Psoas muscle (tissue), 8 donors: ENCODE measurements around the gene EN2. TPM values are rescaled to one million over a fixed set of nuclear protein-coding genes. Genes with fewer than 3 reads are reported as not detected.
"Not testable (repeated sequence)": the region's sequence is repeated elsewhere in the genome, so short reads cannot be mapped to it uniquely, and the experiment has no call there.

ENCODE experiments used
- ATAC-seq, 4 donors: fragments of 200-7000 bp; cut with Tn5 transposase; one replicate each; pipeline ENCODE4 v1.9.1; 2020; ENCODE audit warnings: moderate library complexity in 3 of 4, mild to moderate bottlenecking in 2 of 4
- DNase-seq, 2 donors: peaks; one replicate each; pipeline ENCODE4 v3.0.0-alpha.2; 2020
- H3K27ac ChIP-seq: fragments of 200-600 bp; one replicate; pipeline ENCODE4 v1.8.0; 2022
- H3K27me3 ChIP-seq, 3 donors: fragments of 200-600 bp in 1 of 3; one replicate each; pipeline versions ENCODE4 v1.6.1 to v1.8.0; 2013 to 2022; ENCODE audit warnings: low read length in 2 of 3, mild to moderate bottlenecking in 2 of 3, moderate library complexity in 1 of 3; ENCODE audit not compliant: insufficient read depth in 3 of 3
- H3K36me3 ChIP-seq, 2 donors: fragments of 200-600 bp in 1 of 2; one replicate each; pipeline versions ENCODE4 v1.6.1 to v1.8.0; 2013 to 2022; ENCODE audit warnings: low read depth in 1 of 2, mild to moderate bottlenecking in 1 of 2, moderate library complexity in 1 of 2; ENCODE audit not compliant: insufficient read depth in 1 of 2
- H3K4me1 ChIP-seq: fragments of 200-600 bp; one replicate; pipeline ENCODE4 v1.8.0; 2022
- H3K4me3 ChIP-seq: fragments of 200-600 bp; one replicate; pipeline ENCODE4 v1.8.0; 2022; ENCODE audit warnings: mild to moderate bottlenecking
- H3K9me3 ChIP-seq: fragments of 200-600 bp; one replicate; pipeline ENCODE4 v1.8.0; 2022
- CTCF ChIP-seq: fragments of 200-600 bp; IDR thresholded peaks from one replicate; pipeline ENCODE4 v1.8.0; 2022; ENCODE audit warnings: antibody characterized with exemption
- WGBS, 3 donors: extraction: QIAGEN DNeasy Blood & Tissue Kit; methylation state at CpG; one replicate each; pipeline versions ENCODE4 v1.1.6 to v1.1.7; 2013; 5-methylcytosine and 5-hydroxymethylcytosine counted together
- intact Hi-C, 2 donors: fragments of 100-400 bp; cut with DNase I; formaldehyde crosslinking; loops; one replicate each; pipeline versions ENCODE4 v1.11.0 to v1.14.2; 2022
- polyA plus RNA-seq, 3 donors: library from polyadenylated mRNA; stranded (reverse); fragments of 200-250 nt; gene quantifications; one replicate each; pipeline ENCODE4 v1.2.3, GENCODE V29; 2013
- total RNA-seq, 4 donors: library from RNA; stranded (reverse); fragmentation: NEBNext Ultra II Directional in 2 of 4; extraction: Animal tissue kit (Norgen Biotek cat#: 25700) in 2 of 4; gene quantifications; one replicate each; pipeline versions ENCODE4 v1.2.1 to v1.2.4, GENCODE V29; 2021 to 2023
- donor health status: healthy with polysubstance abuse.
- donor health status: DM: no; HTN: no; CAD: no; lungs with moderate emphysema.
- donor health status: Bipolar disorder and iron deficiency.
- donor health status: healthy.
- donor health status: DM: yes; HTN: yes; CAD: no.
- donor health status: DM: no; HTN: no; CAD: no.
- donor health status: DM: no; HTN: no; CAD: no.
- donor health status: DM: yes; HTN: yes; CAD: no.

Gene EN2
- total and polyA plus RNA-seq, 7 donors: 0.13 to 1.3 (median 0.36) TPM

GRCh38 chr7:155444746-155445145, 13.2 kb upstream of the EN2 start:
- Histone ChIP-seq H3K27me3 (peaks cover 0 to 80% (median 30%) of the 10 kb centered on the region in 3 donors), H3K27ac (no peak overlapping the region), H3K4me1 (no peaks in the 10 kb centered on the region), H3K4me3 (no peak overlapping the region), H3K36me3 (no peaks in the 10 kb centered on the region), H3K9me3 (no peaks in the 10 kb centered on the region)
- no peak for TF ChIP-seq CTCF
- DNase-seq: no peak
- ATAC-seq: no peak
- intact Hi-C loops: no loop called here
- 80 to 92% (median 87%) methylated on average over 7 to 8 of the region's 8 CpGs for WGBS, 3 donors

- WGBS, 3 donors: 81 to 91% (median 81%) methylated on average over 9 of the region's 9 CpGs
- H3K9me3 ChIP-seq, H3K4me1 ChIP-seq, H3K4me3 ChIP-seq, DNase-seq, H3K27ac ChIP-seq, H3K36me3 ChIP-seq, intact Hi-C loops, ATAC-seq: not testable (repeated sequence)
- peaks cover 0 to 80% (median 39%) of the 10 kb centered on the region in 3 donors for H3K27me3 ChIP-seq
Measured at GRCh38 chr7:155445606-155446005, 12.3 kb upstream of the EN2 start.

- Histone ChIP-seq H3K4me3 (no peak overlapping the region), H3K4me1 (peaks cover 7% of the 10 kb centered on the region), H3K36me3 (no peaks in the 10 kb centered on the region), H3K9me3 (no peaks in the 10 kb centered on the region), H3K27me3 (peaks cover 0 to 85% (median 41%) of the 10 kb centered on the region in 3 donors), H3K27ac (no peak overlapping the region)
- intact Hi-C loops: no loop called here
- ATAC-seq: no peak
- 46 to 61% (median 59%) methylated on average over 2 of the region's 2 CpGs for WGBS, 3 donors
- TF ChIP-seq CTCF: no peak
- DNase-seq: no peak
Measured at GRCh38 chr7:155447603-155448002, 10.3 kb upstream of the EN2 start.

- Histone ChIP-seq H3K4me1 (peaks cover 10% of the 10 kb centered on the region), H3K27ac (no peak overlapping the region), H3K4me3 (no peak overlapping the region), H3K36me3 (no peaks in the 10 kb centered on the region), H3K27me3 (peaks cover 0 to 87% (median 44%) of the 10 kb centered on the region in 3 donors), H3K9me3 (no peaks in the 10 kb centered on the region)
- TF ChIP-seq CTCF: no peak
- intact Hi-C loops: no loop called here
- DNase-seq (no peak), ATAC-seq (no peak)
- WGBS, 3 donors: 1 to 2% (median 2%) methylated on average over 32 to 35 of the region's 35 CpGs
Measured at GRCh38 chr7:155448632-155449007, 9.3 kb upstream of the EN2 start.

GRCh38 chr7:155449008-155449868, 8.7 kb upstream of the EN2 start:
- H3K4me3 ChIP-seq: no peak overlapping the region
- ATAC-seq (no peak), DNase-seq (no peak)
- H3K27ac ChIP-seq: no peak overlapping the region
- no peak for TF ChIP-seq CTCF
- no peaks in the 10 kb centered on the region for H3K9me3 ChIP-seq
- H3K36me3 ChIP-seq: no peaks in the 10 kb centered on the region
- intact Hi-C loops: no loop called here
- 1 to 2% (median 1%) methylated on average over 66 to 69 of the region's 69 CpGs for WGBS, 3 donors
- H3K4me1 ChIP-seq: peaks cover 16% of the 10 kb centered on the region
- peaks cover 0 to 88% (median 49%) of the 10 kb centered on the region in 3 donors for H3K27me3 ChIP-seq
